A673 (cell line): ENCODE measurements around the gene EEFSEC. TPM values are rescaled to one million over a fixed set of nuclear protein-coding genes. Genes with fewer than 3 reads are reported as not detected.

ENCODE experiments used
- BruUV-seq: library from RNA; stranded (reverse); fragments of 400-500 nt; replicated peaks from 2 replicates; lab custom pipeline; 2021; lab: Mats Ljungman, UMichigan
- CTCF ChIA-PET: fragments of 300-600 bp; sonication (Branson Sonifier 250); formaldehyde crosslinking; loops from one replicate; lab custom pipeline; 2022; ENCODE audit warnings: antibody characterized with exemption; lab: Charles Lee
- POLR2A ChIA-PET: fragments of 300-600 bp; sonication (Branson Sonifier 250); formaldehyde crosslinking; loops from one replicate; lab custom pipeline; 2022; ENCODE audit warnings: antibody characterized with exemption; ENCODE audit not compliant: low non-redundant PET; lab: Charles Lee
- DNase-seq: peaks from one replicate; pipeline ENCODE4 v3.0.0-alpha.2; 2015; ENCODE audit warnings: low spot score
- H3K27ac ChIP-seq: fragments of 200-600 bp; sonication (generic); 2 replicates; pipeline ENCODE4 v1.5.1; 2016; ENCODE audit warnings: mixed run types, low read depth, mild to moderate bottlenecking, mixed read lengths, antibody characterized with exemption, low read length; ENCODE audit not compliant: poor library complexity, severe bottlenecking
- H3K27me3 ChIP-seq: fragments of 200-600 bp; sonication (generic); replicated peaks from 2 replicates; pipeline ENCODE4 v1.6.1; 2017; ENCODE audit warnings: mixed run types, low read depth, mild to moderate bottlenecking, mixed read lengths, antibody characterized with exemption, low read length; ENCODE audit not compliant: insufficient read depth, poor library complexity
- H3K36me3 ChIP-seq: fragments of 200-600 bp; sonication (generic); 2 replicates; pipeline ENCODE4 v1.6.1; 2016; ENCODE audit warnings: mixed run types, mild to moderate bottlenecking, mixed read lengths, antibody characterized with exemption, low read length; ENCODE audit not compliant: insufficient read depth, poor library complexity, severe bottlenecking
- H3K4me1 ChIP-seq: fragments of 200-600 bp; sonication (generic); 2 replicates; pipeline ENCODE4 v1.6.1; 2017; ENCODE audit warnings: mixed run types, mild to moderate bottlenecking, mixed read lengths, antibody characterized with exemption, low read length; ENCODE audit not compliant: insufficient read depth, poor library complexity, severe bottlenecking
- H3K4me3 ChIP-seq: fragments of 200-600 bp; sonication (generic); 2 replicates; pipeline ENCODE4 v1.5.1; 2016; ENCODE audit warnings: low read depth, mixed run types, mild to moderate bottlenecking, mixed read lengths, low read length; ENCODE audit not compliant: poor library complexity, severe bottlenecking
- H3K9me3 ChIP-seq: fragments of 200-600 bp; sonication (generic); 2 replicates; pipeline ENCODE4 v1.6.1; 2016; ENCODE audit warnings: mixed run types, low read depth, mild to moderate bottlenecking, mixed read lengths, antibody characterized with exemption, low read length; ENCODE audit not compliant: poor library complexity, severe bottlenecking
- EZH2 ChIP-seq: fragments of 200-600 bp; sonication (generic); IDR thresholded peaks from 2 replicates; pipeline ENCODE4 v1.6.1; 2017; ENCODE audit warnings: borderline replicate concordance, low read depth, mild to moderate bottlenecking, mixed read lengths, antibody characterized with exemption, low read length; ENCODE audit not compliant: poor library complexity, severe bottlenecking
- intact Hi-C: fragments of 100-400 bp; cut with micrococcal nuclease; formaldehyde crosslinking; loops from one replicate; pipeline ENCODE4 v1.10.0; 2022; ENCODE audit not compliant: unreplicated experiment
- total RNA-seq: library from RNA; stranded (reverse); gene quantifications from 2 replicates; pipeline ENCODE4 v1.2.3, GENCODE V29; 2021
- TF ChIP-seq, protein P1 (sequence below): fragments of 300-800, 200-600 bp; sonication (generic); conservative IDR thresholded peaks from 2 replicates; pipeline ENCODE4 v1.5.1; 2017; ENCODE audit warnings: low read depth, mild to moderate bottlenecking, antibody characterized with exemption, low read length, moderate library complexity, mixed read lengths

The EEFSEC gene
- total RNA-seq, 1 experiment from 2014 or later, result 19.7 TPM

DNA sequence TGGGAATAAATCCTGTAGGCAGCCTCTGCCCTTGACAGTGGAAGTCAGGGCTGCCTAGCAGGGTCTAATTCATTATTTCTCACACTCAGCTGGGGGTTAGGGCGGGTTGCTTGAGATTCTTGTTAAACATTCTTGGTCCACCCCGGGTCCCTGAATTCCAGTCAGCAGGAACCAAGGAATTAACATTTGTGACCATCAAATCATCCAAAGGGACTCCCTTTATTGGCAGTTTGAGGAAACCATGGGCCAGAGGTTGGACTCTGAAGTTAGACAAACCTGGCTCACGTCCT lies 122.8 kb downstream of the EEFSEC start:
- ChIA-PET POLR2A (no interaction called here), CTCF (no interaction called here)
- Histone ChIP-seq H3K27me3 (no peaks in the 10 kb centered on the region), H3K4me1 (peaks cover 17% of the 10 kb centered on the region), H3K9me3 (no peaks in the 10 kb centered on the region), H3K4me3 (no peak overlapping the region), H3K27ac (no peak overlapping the region), H3K36me3 (no peaks in the 10 kb centered on the region)
- DNase-seq, result no peak
- no TSS peak for BruUV-seq
- TF ChIP-seq, protein P1, sequence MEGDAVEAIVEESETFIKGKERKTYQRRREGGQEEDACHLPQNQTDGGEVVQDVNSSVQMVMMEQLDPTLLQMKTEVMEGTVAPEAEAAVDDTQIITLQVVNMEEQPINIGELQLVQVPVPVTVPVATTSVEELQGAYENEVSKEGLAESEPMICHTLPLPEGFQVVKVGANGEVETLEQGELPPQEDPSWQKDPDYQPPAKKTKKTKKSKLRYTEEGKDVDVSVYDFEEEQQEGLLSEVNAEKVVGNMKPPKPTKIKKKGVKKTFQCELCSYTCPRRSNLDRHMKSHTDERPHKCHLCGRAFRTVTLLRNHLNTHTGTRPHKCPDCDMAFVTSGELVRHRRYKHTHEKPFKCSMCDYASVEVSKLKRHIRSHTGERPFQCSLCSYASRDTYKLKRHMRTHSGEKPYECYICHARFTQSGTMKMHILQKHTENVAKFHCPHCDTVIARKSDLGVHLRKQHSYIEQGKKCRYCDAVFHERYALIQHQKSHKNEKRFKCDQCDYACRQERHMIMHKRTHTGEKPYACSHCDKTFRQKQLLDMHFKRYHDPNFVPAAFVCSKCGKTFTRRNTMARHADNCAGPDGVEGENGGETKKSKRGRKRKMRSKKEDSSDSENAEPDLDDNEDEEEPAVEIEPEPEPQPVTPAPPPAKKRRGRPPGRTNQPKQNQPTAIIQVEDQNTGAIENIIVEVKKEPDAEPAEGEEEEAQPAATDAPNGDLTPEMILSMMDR, result no peak
- no peak for TF ChIP-seq EZH2
- intact Hi-C loops, result no loop called here

DNA sequence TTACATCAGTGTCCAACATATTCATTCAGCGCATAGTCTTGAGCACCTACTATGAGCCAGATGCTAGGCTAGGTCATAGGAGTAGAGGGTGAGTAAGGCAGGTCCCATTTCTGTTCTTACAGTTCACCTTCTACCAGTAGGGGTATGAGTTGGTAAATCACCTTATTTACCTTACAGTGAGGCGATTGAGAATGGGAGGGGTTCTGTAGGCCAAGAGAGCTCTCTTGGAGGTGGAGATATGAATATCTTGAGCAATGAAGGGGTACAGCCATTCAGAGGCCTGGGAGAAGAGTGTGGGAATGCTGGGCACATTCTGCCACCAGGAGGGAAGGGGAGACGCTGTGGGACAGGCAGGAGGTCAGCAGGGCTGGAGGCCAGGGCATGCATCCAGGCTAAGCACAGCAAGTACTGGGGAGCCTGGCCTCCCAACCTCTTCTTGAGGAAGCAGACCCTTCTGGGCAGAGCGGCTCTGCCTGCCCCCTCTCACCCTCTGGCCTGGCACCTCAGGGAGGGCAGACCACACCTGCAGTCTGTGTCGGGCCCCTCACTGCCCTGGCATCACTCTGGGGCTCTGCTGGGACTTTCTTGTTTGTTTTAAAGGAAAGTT lies 123.4 kb downstream of the EEFSEC start:
- Histone ChIP-seq H3K27ac (no peak overlapping the region), H3K36me3 (no peaks in the 10 kb centered on the region), H3K4me3 (no peak overlapping the region), H3K27me3 (no peaks in the 10 kb centered on the region), H3K9me3 (no peaks in the 10 kb centered on the region), H3K4me1 (peaks cover 17% of the 10 kb centered on the region)
- no peak for TF ChIP-seq EZH2
- TF ChIP-seq, protein P1, result no peak
- ChIA-PET POLR2A (no interaction called here), CTCF (no interaction called here)
- no peak for DNase-seq
- intact Hi-C loops, result no loop called here
- BruUV-seq, result no TSS peak

DNA sequence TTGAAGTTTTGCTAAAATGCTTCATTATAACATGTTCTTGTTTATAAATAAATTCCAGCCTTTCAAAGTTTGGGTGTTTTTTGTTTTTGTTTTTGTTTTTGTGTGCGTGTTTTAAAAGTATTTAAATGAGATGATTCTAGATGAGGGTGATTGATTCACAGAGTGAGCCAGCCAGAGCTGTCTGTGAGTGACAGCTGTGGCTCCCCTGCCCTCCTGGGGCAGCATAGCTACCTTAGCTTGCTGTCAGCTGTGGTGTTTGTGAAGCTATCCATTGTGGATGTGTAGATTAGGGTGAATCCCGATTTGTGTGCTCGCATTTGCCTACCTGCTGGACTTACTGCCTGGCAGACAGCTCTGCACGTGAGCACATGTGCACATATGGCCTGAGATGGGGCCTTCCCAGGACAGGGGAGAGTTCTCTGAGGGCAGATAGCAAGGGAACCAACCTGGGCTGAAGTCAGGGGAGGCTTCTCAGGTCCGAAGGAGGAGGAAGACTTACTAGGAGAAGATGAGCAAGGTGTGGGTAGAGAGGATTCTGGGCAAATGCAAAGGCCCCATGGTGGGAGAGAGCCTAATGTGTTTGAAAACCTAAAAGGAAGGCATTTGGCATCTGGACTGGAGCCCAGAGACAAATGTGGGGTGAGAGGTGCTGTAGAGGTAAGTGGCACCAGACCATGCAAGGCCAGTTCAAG lies 124.2 kb downstream of the EEFSEC start:
- no TSS peak for BruUV-seq
- Histone ChIP-seq H3K9me3 (no peaks in the 10 kb centered on the region), H3K4me1 (peaks cover 17% of the 10 kb centered on the region), H3K27me3 (no peaks in the 10 kb centered on the region), H3K27ac (peak overlapping the region; percentile 60), H3K36me3 (no peaks in the 10 kb centered on the region), H3K4me3 (no peak overlapping the region)
- ChIA-PET CTCF (no interaction called here), POLR2A (no interaction called here)
- intact Hi-C loops, result no loop called here
- TF ChIP-seq, protein P1, result no peak
- TF ChIP-seq EZH2, result no peak
- DNase-seq, result no peak
